Gastroesophageal sphincter (tissue), 3 donors: ENCODE data around the gene NAE1.

Experiments
- CTCF ChIP-seq, 4 experiments: fragments of 200-600 bp in 2 of 4; fragments of 450-650 bp in 2 of 4; sonication (generic) in 1 of 4; IDR thresholded peaks; one replicate each; pipeline ENCODE4 v1.5.1; 2017 to 2019; ENCODE audit warnings: antibody characterized with exemption in 4 of 4, mild to moderate bottlenecking in 2 of 4, moderate library complexity in 2 of 4
- EP300 ChIP-seq: sonication (generic); formaldehyde crosslinking; IDR thresholded peaks from one replicate; pipeline ENCODE4 v1.6.1; 2017; ENCODE audit warnings: antibody characterized with exemption, mild to moderate bottlenecking
- POLR2A ChIP-seq, 2 donors: fragments of 450-650 bp; IDR thresholded peaks; one replicate each; pipeline ENCODE4 v1.6.1; 2017; ENCODE audit warnings: antibody characterized with exemption in 2 of 2, mild to moderate bottlenecking in 2 of 2, moderate library complexity in 1 of 2
- POLR2AphosphoS5 ChIP-seq: sonication (generic); formaldehyde crosslinking; IDR thresholded peaks from one replicate; pipeline ENCODE4 v1.6.1; 2017; ENCODE audit warnings: antibody characterized with exemption

- TF ChIP-seq POLR2A (IDR thresholded peaks at IDR 0.05) (no peak), CTCF (IDR thresholded peaks at IDR 0.05) (no peak), POLR2AphosphoS5 (no peak), EP300 (no peak)
These were observed 19.7 kb downstream of the NAE1 start for GRCh38 chr16:66811043-66811442.
